GM12865 (cell line): ENCODE results near the gene PPP1R13B.

ENCODE experiments used
- DNase-seq: peaks from one replicate; pipeline ENCODE4 v3.0.0; 2010; ENCODE audit warnings: low read depth
- H3K4me3 ChIP-seq: 2 replicates; pipeline ENCODE4 v1.5.1; 2011; ENCODE audit warnings: mild to moderate bottlenecking, low read depth, low read length, control low read depth
- CTCF ChIP-seq: IDR thresholded peaks from 2 replicates; pipeline ENCODE4 v1.5.1; 2011; ENCODE audit warnings: low read length, control low read depth, low read depth, inconsistent platforms; ENCODE audit not compliant: insufficient read depth; ENCODE audit errors: missing control alignments

The PPP1R13B gene

GRCh38 chr14:103742499-103743255 is 104.7 kb downstream of the PPP1R13B start:
- no peak for TF ChIP-seq CTCF
- DNase-seq: no peak
- H3K4me3 ChIP-seq: no peak overlapping the region

GRCh38 chr14:103741876-103742275 is 105.5 kb downstream of the PPP1R13B start:
- TF ChIP-seq CTCF: no peak
- no peak for DNase-seq
- H3K4me3 ChIP-seq: no peak overlapping the region

GRCh38 chr14:103740991-103741689 is 106.2 kb downstream of the PPP1R13B start:
- no peak overlapping the region for H3K4me3 ChIP-seq
- DNase-seq: no peak
- TF ChIP-seq CTCF: no peak

- no peak for DNase-seq
Measured at GRCh38 chr14:103739793-103740501, 107.4 kb downstream of the PPP1R13B start.

GRCh38 chr14:103739466-103739792 is 107.9 kb downstream of the PPP1R13B start:
- H3K4me3 ChIP-seq: no peak overlapping the region
- no peak for DNase-seq
- TF ChIP-seq CTCF: no peak

More at GRCh38 chr14:103739793-103740501, 107.4 kb downstream of the PPP1R13B start:
- no peak overlapping the region for H3K4me3 ChIP-seq
- no peak for TF ChIP-seq CTCF

- DNase-seq: no peak
- no peak for TF ChIP-seq CTCF
- no peak overlapping the region for H3K4me3 ChIP-seq
Measured at GRCh38 chr14:103738701-103739451, 108.5 kb downstream of the PPP1R13B start.
